ENCODE data around the gene CCN5. TPM values are rescaled to one million over a fixed set of nuclear protein-coding genes. Genes with fewer than 3 reads are reported as not detected.
A peak's percentile ranks its signal among the peaks of the same experiment; 100 is the strongest.

The CCN5 gene
- total and polyA plus RNA-seq, 2 of the 8 experiments (the other 6 are each of a cell fraction or from before 2014, with no cell fraction given) = not detected

GRCh38 chr20:44745598-44746366 is 30.6 kb downstream of the CCN5 start, which contains the start of gene KCNK15 (continued):
- TF ChIP-seq, protein P1, sequence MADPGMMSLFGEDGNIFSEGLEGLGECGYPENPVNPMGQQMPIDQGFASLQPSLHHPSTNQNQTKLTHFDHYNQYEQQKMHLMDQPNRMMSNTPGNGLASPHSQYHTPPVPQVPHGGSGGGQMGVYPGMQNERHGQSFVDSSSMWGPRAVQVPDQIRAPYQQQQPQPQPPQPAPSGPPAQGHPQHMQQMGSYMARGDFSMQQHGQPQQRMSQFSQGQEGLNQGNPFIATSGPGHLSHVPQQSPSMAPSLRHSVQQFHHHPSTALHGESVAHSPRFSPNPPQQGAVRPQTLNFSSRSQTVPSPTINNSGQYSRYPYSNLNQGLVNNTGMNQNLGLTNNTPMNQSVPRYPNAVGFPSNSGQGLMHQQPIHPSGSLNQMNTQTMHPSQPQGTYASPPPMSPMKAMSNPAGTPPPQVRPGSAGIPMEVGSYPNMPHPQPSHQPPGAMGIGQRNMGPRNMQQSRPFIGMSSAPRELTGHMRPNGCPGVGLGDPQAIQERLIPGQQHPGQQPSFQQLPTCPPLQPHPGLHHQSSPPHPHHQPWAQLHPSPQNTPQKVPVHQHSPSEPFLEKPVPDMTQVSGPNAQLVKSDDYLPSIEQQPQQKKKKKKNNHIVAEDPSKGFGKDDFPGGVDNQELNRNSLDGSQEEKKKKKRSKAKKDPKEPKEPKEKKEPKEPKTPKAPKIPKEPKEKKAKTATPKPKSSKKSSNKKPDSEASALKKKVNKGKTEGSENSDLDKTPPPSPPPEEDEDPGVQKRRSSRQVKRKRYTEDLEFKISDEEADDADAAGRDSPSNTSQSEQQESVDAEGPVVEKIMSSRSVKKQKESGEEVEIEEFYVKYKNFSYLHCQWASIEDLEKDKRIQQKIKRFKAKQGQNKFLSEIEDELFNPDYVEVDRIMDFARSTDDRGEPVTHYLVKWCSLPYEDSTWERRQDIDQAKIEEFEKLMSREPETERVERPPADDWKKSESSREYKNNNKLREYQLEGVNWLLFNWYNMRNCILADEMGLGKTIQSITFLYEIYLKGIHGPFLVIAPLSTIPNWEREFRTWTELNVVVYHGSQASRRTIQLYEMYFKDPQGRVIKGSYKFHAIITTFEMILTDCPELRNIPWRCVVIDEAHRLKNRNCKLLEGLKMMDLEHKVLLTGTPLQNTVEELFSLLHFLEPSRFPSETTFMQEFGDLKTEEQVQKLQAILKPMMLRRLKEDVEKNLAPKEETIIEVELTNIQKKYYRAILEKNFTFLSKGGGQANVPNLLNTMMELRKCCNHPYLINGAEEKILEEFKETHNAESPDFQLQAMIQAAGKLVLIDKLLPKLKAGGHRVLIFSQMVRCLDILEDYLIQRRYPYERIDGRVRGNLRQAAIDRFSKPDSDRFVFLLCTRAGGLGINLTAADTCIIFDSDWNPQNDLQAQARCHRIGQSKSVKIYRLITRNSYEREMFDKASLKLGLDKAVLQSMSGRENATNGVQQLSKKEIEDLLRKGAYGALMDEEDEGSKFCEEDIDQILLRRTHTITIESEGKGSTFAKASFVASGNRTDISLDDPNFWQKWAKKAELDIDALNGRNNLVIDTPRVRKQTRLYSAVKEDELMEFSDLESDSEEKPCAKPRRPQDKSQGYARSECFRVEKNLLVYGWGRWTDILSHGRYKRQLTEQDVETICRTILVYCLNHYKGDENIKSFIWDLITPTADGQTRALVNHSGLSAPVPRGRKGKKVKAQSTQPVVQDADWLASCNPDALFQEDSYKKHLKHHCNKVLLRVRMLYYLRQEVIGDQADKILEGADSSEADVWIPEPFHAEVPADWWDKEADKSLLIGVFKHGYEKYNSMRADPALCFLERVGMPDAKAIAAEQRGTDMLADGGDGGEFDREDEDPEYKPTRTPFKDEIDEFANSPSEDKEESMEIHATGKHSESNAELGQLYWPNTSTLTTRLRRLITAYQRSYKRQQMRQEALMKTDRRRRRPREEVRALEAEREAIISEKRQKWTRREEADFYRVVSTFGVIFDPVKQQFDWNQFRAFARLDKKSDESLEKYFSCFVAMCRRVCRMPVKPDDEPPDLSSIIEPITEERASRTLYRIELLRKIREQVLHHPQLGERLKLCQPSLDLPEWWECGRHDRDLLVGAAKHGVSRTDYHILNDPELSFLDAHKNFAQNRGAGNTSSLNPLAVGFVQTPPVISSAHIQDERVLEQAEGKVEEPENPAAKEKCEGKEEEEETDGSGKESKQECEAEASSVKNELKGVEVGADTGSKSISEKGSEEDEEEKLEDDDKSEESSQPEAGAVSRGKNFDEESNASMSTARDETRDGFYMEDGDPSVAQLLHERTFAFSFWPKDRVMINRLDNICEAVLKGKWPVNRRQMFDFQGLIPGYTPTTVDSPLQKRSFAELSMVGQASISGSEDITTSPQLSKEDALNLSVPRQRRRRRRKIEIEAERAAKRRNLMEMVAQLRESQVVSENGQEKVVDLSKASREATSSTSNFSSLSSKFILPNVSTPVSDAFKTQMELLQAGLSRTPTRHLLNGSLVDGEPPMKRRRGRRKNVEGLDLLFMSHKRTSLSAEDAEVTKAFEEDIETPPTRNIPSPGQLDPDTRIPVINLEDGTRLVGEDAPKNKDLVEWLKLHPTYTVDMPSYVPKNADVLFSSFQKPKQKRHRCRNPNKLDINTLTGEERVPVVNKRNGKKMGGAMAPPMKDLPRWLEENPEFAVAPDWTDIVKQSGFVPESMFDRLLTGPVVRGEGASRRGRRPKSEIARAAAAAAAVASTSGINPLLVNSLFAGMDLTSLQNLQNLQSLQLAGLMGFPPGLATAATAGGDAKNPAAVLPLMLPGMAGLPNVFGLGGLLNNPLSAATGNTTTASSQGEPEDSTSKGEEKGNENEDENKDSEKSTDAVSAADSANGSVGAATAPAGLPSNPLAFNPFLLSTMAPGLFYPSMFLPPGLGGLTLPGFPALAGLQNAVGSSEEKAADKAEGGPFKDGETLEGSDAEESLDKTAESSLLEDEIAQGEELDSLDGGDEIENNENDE (IDR thresholded peaks at IDR 0.05; ENCODE audit: insufficient replicate concordance, low read length) = no peak
- no peak for TF ChIP-seq SIRT6 (IDR thresholded peaks at IDR 0.05; ENCODE audit: low read length)
- TF ChIP-seq BACH1 (IDR thresholded peaks at IDR 0.05; ENCODE audit: low read length) = no peak
- no peak for TF ChIP-seq KDM5A (IDR thresholded peaks at IDR 0.05; ENCODE audit: low read length)
- no peak for TF ChIP-seq RNF2 (IDR thresholded peaks at IDR 0.05; ENCODE audit: borderline replicate concordance, low read depth, low read length, missing control alignments, poor library complexity, severe bottlenecking)
- no peak; a peak in 1 of 3 replicates for TF ChIP-seq POLR2A (IDR thresholded peaks at IDR 0.05; ENCODE audit: control extremely low read depth in 1 of 2, low read depth in 2 of 2, low read length in 2 of 2)
- peak; percentile 73 for TF ChIP-seq KDM4A (IDR thresholded peaks at IDR 0.05; ENCODE audit: low read depth, low read length, severe bottlenecking)
- no peak for TF ChIP-seq YY1 (IDR thresholded peaks at IDR 0.05; ENCODE audit: low read depth, low read length)
- TF ChIP-seq SRF (IDR thresholded peaks at IDR 0.05; ENCODE audit: low read depth, low read length) = no peak
- TF ChIP-seq EGR1 (IDR thresholded peaks at IDR 0.05; ENCODE audit: borderline replicate concordance, low read depth, low read length) = no peak
- no peak for TF ChIP-seq SIX5 (IDR thresholded peaks at IDR 0.05; ENCODE audit: low read depth, low read length)

Measured in H1 (cell line).